22Rv1 (cell line): ENCODE measurements around the gene UCK2.

Experiments used
- ZFX ChIP-seq: fragments of 450-650 bp; IDR thresholded peaks from 2 replicates; pipeline ENCODE4 v1.6.1; 2017; ENCODE audit warnings: antibody characterized with exemption, borderline replicate concordance
- TF ChIP-seq, protein P1 (sequence below): fragments of 450-650 bp; IDR thresholded peaks from 2 replicates; pipeline ENCODE4 v1.5.1; 2017; ENCODE audit warnings: mild to moderate bottlenecking

DNA sequence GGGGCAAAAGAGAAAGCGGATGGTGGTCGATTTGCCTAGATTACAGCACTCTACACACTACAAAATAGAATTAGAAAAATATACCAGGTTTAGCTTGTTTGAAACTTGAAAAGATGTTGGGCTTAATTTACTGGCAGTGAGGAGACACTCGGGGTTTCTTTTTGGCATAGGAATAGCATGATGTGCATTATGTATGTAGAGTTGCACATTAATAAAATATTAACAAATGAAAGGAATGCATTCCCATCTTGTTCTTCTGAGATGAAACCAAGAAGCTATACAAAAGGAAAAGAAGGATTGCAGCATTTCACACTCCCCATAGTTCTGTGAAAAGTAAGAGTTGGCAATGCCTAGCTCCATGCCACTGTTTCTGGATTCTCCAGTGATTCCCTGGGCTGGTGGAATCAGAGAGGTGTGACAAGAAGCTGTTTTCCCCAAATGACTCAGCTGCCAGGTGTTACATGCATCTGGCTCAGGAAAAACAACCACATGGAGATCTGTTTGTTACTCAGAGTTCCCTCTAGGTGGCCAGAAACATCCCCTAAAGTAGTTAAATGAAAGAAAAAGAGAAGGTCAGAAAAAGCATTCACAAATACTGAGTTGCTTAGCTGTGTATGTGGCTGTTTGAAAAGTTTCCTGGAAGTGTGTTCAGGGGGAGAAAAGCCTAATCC lies 115.6 kb downstream of the UCK2 start:
- TF ChIP-seq, protein P1, sequence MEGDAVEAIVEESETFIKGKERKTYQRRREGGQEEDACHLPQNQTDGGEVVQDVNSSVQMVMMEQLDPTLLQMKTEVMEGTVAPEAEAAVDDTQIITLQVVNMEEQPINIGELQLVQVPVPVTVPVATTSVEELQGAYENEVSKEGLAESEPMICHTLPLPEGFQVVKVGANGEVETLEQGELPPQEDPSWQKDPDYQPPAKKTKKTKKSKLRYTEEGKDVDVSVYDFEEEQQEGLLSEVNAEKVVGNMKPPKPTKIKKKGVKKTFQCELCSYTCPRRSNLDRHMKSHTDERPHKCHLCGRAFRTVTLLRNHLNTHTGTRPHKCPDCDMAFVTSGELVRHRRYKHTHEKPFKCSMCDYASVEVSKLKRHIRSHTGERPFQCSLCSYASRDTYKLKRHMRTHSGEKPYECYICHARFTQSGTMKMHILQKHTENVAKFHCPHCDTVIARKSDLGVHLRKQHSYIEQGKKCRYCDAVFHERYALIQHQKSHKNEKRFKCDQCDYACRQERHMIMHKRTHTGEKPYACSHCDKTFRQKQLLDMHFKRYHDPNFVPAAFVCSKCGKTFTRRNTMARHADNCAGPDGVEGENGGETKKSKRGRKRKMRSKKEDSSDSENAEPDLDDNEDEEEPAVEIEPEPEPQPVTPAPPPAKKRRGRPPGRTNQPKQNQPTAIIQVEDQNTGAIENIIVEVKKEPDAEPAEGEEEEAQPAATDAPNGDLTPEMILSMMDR, result no peak
- no peak for TF ChIP-seq ZFX
